Activated T-cell treated with anti-CD3 and anti-CD28 coated beads for 24 hours (primary cell): ENCODE results near the gene PISD.
"Not testable (repeated sequence)": the region's sequence is repeated elsewhere in the genome, so short reads cannot be mapped to it uniquely, and the experiment has no call there.

Source experiments
- DNase-seq: peaks from one replicate; pipeline ENCODE4 v3.0.0-alpha.2; 2020; ENCODE audit warnings: low read depth

PISD gene

DNA sequence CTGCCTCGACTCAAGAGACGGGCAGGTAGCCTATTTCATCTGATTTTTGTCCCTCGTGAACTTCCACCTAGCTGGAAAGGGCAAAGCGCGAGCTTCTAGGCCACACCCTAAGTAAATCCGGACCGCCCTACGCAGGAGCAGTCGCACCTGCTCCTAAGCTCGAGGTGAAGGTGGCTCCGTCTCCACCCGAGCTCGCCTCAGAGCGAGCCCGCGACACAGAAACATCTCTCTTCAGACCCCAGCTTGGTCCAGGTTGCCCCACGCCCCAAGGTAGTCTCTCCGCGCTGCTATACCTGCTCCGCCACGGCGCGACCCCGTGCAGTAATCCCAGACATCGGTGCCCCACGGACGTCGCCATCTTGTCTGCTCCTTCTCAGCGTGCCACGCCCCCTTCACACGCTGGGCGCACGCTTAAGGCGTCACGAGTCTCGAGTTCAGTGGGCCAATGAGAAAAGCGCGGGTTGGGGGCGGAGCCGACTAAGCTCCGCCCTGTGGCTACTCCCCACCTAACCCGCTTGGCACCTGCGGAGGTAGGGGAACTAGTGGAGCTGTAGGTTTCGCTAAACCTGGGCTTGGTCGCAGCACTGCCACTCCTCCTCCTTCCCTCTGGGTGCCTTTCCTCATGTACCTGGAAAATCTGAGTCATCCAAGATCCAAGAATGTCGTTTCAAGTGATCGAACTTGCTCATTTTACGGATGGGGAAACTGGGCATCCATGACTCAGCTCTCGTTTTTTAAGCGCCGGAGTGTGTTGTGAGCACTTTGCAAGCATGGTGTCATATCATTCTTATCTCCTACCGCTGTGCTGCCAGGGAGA is at the start of gene PISD:
TSS of gene PISD (minus strand) at position 365 of the 817 bp plus-strand sequence. CDS start at position 358, 7 bp downstream.
- DNase-seq = peak; percentile 94

GRCh38 chr22:31711226-31711625 is 49.2 kb upstream of the PISD start:
- DNase-seq = not testable (repeated sequence)

GRCh38 chr22:31707519-31707918 is 45.5 kb upstream of the PISD start:
- no peak for DNase-seq

DNA sequence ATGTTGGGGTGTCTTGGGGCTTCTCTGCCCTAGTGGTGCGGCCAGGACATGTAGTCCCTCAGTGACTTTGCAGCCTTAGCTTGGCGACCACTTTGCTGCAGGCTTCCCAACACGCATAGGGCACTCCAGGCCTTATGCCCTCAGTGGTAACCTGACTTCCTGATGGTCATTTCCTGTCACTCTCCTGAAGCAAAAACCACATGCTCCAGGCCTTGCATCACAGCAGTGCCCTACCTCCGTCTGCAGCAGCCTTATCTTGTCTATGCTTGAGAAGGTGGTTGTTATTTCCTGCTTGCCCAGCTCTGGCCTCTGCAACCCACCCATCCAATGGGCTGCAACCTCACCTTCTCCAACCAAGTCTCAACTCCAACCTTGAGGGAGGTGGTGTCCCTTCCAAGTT is 33.4 kb upstream of the PISD start:
- DNase-seq = no peak

GRCh38 chr22:31694046-31694445 is 32.0 kb upstream of the PISD start:
- not testable (repeated sequence) for DNase-seq

- DNase-seq = no peak
Observed at GRCh38 chr22:31692186-31692886, 30.3 kb upstream of the PISD start.

DNA sequence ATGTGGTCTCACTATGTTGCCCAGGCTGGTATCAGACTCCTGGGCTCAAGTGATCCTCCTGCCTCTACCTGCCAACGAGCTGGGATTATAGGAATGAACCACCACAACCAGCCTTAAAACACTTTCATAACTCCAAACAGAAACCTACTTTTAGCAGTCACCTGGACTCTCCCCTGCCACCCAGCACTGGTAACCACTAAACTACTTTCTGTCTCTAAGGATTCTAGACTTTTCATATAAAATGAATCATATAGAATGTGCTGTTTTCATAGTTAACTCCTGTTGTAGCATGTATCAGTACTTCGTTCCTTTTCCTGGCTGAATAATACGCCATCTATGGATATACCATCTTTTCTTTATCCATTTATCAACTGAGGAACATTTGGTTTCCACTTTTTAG is 29.4 kb upstream of the PISD start:
- DNase-seq = no peak

DNA sequence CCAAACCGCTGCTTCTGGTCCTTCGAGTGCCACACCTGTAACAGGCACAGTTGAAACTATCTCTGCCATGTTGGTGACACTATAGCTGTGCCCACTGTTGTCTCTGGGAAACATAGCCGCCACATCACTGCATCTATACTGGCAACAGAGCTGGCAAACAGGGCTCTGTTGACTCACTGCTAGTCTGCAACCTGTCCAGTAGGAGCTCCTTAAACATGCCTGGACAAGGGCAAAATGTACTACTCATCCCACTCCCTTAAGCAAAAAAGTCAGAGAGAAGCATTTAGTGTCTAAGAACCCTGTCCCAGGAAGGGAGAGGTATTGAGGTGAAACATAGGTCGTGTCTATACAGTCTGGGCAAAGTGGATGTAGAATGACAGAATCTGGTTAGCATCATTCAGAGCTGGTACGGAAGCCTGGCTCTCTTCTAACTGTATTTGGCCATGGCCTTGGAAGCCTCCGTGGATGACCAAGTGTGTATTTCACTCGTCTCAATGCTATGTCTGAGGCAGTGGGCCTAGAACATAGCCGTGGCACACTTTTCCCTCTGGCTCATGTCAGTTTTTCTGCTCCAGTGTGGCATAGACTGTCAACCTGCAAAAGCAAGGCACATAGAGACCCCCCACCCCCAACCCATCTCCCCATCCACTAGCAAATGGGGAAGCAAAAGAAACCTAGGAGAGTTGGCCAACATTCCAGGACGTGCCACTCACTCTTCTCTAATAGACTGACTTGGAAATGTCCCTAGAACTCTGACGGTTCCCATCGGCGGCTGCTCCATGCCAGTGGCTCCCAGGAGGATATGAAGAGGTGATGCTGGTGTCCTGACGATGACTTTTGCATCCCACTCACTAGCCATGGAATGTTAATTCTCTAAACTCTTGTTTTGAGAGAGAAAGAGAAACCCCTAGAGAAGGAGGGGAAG is 21.4 kb upstream of the PISD start:
- no peak for DNase-seq

DNA sequence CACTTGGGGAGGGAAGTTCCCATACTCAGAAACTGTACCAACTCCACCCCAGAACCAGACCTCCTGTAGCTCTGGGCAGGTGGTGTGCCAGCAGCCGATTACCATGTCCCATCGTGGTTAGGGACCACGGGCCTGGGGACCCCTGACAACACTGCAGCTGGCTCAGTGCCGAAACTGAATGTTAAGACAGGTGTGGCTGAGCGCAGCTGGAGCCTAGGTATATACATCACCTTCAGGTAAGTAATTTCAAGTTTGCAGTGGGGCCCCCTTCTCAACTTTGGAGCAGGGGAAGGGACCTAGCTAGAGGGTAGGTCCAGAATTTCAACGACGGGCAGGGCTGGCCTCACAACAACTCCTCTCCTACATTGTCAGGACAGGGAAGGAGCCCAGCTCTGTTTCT is 20.7 kb upstream of the PISD start:
- no peak for DNase-seq

- no peak for DNase-seq
Observed at GRCh38 chr22:31681349-31682345, 19.6 kb upstream of the PISD start.

- DNase-seq = no peak
Observed at GRCh38 chr22:31680861-31681341, 18.9 kb upstream of the PISD start.

DNA sequence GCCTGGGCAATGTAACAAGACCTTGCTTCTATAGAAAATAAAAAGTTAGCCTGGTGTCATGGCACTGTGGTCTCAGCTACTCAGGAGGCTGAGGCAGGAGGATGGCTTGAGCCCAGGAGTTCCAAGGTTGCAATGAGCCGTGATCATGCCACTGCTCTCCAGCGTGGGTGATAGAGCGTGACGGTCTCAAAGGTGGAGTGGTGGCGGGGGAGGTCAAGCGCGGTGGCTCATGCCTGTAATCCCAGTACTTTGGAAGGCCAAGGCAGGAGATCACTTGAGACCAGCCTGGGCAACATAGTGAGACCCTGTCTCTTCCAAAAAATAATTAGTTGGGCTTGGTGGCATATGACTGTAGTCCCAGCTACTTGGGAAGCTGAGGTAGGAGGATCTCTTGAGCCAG is 16.7 kb upstream of the PISD start:
- DNase-seq = no peak

DNA sequence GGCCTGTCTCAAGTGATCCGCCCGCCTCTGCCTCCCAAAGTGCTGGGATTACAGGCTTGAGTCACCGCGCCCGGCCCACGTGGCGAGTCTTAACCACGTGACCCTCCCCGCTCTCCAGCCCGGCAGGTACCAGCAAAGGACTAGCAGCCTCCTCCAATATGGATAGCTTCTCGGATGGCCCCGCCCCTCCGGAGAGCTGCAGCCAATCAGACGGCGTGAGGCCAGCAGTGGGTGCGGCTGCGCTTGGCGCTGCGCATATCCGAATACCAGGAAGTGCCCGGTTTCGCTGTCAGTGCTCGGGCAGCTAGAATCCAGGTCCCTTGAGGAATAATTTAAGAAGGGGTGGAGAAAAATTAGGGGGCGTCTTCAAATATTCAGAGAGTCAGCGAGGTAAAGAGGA is 14.7 kb upstream of the PISD start:
- peak; percentile 89 for DNase-seq

- not testable (repeated sequence) for DNase-seq
Observed at GRCh38 chr22:31674219-31674618, 12.2 kb upstream of the PISD start.

- DNase-seq = not testable (repeated sequence)
Observed at GRCh38 chr22:31668849-31669248, 6.8 kb upstream of the PISD start.

GRCh38 chr22:31662668-31663037 is 638 bp upstream of the PISD start:
- no peak for DNase-seq

DNA sequence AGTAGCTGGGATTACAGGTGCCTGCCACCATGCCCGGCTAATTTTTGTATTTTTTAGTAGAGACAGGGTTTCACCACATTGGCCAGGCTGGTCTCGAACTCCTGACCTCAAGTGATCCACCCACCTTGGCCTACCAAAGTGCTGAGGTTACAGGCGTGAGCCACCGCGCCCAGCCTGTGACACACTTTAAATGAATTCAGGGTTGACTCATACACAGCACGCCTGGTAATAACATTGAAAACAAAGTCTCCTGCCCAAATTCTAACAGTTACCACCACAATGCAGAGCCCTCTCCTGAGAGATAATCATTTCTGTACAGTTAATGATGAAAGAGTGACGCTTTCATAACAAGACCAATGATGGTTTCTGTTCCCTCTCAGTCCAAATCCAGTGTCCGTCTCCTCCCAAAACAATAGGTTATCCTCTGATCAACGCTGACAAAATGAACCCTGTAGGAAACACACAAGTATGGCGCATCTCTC is 1.1 kb downstream of the PISD start:
- DNase-seq = not testable (repeated sequence)

DNA sequence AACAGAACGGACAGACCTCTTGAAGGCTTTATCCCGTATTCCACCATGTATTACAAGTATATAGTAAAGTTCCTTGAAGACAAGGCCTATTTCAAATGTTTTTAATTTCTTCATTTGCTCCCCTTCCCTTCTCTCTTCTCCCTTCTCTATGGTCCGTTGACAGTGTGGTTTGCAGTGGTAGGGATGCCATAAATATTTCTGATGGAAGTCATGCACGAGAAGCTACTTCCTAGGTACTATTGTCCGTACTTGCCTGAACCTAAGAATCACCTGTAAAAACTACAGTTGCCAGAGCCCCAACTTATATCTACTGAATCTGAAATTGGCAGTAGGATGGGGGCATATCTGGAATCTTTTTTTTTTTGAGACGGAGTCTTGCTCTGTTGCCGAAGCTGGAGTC is 2.8 kb downstream of the PISD start:
- DNase-seq = no peak

DNA sequence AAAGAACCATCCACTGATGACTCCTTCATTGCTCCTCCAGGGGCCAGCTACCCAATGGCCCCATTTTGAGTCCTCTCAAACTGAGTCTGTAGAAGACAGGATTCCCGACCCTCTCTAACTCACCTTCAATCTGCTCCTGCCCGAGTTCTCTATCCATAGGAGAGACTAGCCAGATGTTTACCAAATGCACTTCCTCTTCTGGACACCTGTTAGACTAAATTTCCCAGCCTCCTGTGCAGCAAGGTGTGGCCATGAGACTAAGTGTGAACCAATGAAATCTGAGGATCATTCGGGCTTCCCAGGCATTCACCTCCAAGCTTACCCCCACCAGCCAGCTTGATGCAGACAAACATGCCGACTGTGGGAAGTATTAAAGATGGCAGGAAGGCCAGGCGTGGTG is 7.6 kb downstream of the PISD start:
- no peak for DNase-seq

DNA sequence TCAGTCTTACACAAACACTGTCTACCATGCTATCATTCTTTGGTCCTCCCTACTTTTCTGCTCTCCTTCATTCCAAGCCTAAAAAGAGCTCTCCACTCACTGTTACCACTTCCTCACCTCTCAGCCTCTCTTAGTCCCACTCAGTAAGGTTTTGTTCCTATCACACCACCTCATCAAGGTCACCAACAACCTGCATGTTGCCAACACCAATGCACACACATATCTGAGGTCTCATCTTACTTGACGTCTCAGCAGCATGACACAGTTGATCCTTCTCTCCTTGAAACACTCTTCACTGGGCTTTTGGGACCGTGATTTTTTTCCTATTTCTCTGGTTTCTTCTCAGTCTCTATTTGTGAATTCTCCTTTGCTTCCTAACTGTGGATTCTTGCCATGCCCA is 8.1 kb downstream of the PISD start:
- no peak for DNase-seq
